GM18520 (cell line): ENCODE results near the gene BTNL3.
"Not testable (repeated sequence)": the region's sequence is repeated elsewhere in the genome, so short reads cannot be mapped to it uniquely, and the experiment has no call there.

Source experiments
- ATAC-seq: cut with Tn5 transposase; IDR thresholded peaks from one replicate; pipeline ENCODE4 v1.9.1; 2021; ENCODE audit not compliant: unreplicated experiment

The BTNL3 gene

DNA sequence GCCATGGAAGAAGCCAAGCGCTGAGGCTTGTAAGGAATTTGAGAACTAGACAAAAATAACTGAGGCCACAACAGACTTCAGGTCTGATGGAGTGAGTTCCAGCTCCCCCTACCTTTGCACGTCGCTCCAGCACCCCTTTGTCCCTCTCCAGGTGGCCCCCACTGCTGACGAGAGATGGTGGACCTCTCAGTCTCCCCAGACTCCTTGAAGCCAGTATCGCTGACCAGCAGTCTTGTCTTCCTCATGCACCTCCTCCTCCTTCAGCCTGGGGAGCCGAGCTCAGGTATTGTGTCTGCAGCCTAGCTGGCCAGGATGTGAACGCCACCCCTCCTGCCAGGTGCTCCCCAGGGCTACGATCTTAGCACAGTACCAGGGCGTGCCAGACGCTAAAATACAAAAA is 56.7 kb downstream of the BTNL3 start:
- no peak for ATAC-seq

DNA sequence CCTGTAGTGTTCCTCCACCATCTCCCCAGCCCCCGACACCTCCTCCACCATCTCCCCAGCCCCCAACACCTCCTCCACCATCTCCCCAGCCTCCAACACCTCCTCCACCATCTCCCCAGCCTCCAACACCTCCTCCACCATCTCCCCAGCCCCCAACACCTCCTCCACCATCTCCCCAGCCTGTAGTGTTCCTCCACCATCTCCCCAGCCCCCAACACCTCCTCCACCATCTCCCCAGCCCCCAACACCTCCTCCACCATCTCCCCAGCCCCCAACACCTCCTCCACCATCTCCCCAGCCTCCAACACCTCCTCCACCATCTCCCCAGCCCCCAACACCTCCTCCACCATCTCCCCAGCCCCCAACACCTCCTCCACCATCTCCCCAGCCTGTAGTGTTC is 57.2 kb downstream of the BTNL3 start:
- not testable (repeated sequence) for ATAC-seq

DNA sequence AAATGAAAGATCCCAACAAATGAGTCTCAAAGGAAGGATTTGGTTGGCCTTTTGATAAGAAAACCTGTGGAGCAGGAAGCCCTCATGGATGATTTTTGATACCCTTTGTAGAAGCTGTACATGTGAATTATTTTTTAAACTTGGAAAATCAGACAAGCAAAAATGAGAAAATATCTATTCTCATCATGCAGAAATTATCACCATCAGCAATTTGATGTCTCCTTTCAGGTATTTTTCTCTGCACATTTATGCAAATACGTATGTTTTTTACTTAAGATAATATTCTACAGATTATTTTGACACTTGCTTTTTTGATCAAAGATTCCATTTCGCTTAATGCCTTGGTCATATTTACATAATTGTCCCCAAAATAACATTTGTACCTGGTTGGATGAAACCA is 58.6 kb downstream of the BTNL3 start:
- no peak for ATAC-seq

DNA sequence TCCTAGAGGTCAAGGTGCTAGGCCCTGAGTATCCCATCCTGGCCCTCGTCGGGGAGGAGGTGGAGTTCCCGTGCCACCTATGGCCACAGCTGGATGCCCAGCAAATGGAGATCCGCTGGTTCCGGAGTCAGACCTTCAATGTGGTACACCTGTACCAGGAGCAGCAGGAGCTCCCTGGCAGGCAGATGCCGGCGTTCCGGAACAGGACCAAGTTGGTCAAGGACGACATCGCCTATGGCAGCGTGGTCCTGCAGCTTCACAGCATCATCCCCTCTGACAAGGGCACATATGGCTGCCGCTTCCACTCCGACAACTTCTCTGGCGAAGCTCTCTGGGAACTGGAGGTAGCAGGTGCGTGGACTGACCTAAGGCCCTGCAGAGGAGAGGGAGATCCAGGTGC is 59.3 kb downstream of the BTNL3 start:
- no peak for ATAC-seq

DNA sequence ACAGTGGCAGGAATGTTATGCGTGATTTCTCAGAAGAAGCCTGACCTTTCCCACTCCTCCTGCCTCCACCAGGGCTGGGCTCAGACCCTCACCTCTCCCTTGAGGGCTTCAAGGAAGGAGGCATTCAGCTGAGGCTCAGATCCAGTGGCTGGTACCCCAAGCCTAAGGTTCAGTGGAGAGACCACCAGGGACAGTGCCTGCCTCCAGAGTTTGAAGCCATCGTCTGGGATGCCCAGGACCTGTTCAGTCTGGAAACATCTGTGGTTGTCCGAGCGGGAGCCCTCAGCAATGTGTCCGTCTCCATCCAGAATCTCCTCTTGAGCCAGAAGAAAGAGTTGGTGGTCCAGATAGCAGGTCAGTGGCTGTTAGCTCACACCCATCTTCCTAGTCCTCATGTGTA is 61.4 kb downstream of the BTNL3 start:
- ATAC-seq, result no peak

DNA sequence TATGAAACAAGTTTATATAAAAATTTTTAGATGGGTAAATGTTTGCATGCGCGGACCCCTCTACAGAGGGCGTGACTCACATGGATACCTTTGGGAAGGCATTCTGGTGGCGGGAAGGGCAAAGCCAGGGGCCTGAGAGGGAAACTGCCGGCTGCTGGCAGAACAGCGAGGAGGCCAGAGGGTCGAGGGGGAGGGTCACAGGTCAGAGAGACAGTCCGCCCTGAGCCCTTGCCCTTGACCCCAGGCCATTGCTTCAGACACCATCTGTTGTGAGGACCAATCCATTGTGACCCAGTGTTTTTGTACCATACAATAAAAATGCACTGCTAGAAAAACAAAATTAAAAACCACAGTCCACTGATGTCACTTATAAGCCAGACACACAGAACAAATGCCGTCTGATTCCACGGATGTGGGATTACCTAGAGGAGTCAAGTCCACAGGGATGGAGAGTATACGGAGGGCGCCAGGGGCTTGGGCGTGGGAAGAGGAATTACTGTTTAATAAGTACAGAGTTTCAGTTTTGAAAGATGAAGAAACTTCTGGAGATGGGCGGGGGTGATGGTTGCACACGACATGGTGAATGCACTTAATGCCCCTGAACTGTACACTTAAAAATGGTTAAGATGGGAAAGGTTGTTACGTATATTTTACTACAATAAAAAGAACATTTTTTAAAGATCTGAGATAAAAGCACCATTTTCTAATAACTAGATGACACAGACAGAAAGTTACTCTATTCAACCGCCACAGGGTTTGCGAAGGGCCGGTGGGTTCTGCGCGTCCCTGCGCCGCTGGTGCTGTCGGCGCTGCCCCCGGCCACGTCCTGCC is 63.4 kb downstream of the BTNL3 start:
- ATAC-seq, result no peak

DNA sequence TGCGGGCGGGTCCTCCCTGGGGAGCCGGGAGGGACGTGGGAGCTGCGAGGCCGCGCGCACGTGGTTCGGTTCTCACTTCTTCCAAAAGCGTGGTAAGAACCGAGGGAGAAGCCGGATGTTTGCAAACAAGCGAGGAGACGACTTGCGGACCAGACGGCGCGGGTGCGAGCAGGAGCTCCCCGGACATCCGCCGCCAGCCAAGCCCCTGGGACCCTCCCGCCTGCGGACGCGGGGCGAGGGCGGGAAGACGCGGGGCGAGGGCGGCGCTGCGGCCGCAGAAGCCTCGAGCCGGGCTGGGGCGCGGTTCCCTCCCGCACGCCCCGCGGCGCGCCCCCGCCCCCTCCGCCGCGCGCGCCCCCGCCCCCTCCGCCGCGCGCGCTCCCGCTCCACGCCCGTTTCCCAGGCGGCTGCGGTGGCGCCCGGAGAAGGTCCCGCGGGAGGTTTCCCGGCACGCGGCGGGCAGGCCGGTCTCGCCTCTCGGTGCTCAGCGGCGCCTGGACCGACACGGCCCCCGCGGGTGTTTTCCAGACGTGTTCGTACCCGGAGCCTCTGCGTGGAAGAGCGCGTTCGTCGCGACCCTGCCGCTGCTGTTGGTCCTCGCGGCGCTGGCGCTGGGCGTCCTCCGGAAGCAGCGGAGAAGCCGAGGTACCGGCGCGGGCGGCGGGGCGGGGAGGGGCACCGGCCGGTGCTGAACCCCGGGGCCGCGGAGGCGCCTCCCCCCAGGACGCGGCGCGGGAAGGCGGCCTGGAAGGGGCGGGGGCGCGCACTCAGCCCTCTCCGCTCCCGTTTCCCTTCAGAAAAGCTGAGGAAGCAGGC is 64.2 kb downstream of the BTNL3 start:
- no peak for ATAC-seq

DNA sequence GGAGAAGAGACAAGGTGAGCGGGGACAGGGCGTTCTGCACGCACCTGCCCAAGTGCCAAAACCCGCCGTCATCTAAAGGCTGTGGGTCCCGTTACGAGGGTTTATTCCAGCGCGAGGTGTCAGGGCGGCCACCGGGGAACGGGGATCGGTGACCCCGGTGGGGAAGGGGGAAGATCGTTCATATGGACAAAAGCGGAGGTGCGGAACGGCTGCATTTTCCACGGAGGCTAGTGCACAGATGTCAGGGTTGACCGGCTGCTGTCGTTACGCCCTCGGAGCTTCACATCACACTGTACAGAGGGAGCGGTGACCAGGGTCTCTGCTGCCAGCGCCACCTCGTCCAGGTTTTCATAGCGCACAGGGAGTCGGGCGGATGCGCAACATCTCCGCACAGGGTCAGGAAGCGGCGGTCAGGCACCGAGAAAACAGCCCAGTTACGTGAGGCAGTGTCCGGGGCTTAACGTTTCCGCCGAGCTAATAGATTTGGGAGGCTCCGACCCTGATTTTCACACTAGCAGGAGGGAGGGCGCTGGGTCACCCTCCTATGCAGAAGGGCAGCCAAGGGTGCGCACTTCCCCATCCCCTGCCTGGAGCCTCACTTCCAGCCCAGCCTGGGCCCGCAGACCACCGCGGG is 65.0 kb downstream of the BTNL3 start:
- no peak for ATAC-seq

DNA sequence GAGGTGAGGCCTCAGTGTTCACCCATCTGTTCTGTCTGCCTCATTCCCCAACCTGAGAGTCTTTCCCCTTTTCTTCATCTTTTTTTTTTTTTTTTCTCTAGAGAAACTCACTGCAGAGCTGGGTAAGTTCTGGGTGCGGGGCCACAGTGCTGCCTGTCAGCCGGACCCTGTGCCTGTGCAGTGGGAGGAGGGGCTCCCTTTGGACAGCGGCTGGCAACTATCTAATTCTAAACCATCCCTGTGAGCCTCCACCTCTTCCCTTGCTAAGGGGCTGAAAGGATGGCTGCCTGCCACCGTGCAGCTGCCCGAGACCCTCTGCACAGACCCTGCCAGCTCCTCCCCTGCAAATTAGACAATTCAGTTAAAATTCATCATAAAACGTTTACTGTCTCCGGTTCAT is 65.5 kb downstream of the BTNL3 start:
- no peak for ATAC-seq

DNA sequence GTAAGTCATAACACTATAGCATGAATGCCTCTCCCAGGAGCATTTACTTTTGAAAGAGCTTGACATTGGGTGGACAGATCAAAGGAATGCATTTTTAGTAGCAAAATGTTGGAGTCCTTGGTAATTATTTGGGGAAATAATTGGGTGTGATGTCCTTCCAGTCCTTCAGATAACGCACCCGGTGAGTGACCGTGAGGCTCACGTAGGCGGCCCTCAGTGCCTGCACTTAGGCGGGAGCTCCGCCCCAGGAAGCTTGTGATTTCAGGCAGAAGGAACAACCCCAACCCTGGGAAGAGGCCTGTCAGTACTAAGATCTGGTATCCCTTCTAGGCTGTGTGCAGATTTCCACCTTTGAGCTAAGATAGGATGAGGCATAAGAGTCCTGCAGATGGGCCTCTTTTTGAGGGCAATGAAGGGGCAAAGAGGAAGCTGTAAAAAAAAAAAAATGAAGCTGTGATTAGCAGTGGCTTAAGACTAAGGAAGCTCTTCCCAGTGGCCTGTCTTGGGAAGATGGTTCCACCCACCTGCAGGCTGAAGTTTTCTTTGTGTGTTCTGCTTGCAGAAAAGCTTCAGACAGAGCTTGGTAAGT is 66.3 kb downstream of the BTNL3 start:
- ATAC-seq, result no peak
